Liver (tissue), 3 donors: ENCODE data around the gene SCG3.

Experiments
- ATF3 ChIP-seq: IDR thresholded peaks from 2 replicates; pipeline ENCODE4 v1.6.1; 2016; ENCODE audit warnings: antibody characterized with exemption
- FOXA1 ChIP-seq: IDR thresholded peaks from 2 replicates; pipeline ENCODE4 v1.6.1; 2016; ENCODE audit warnings: antibody characterized with exemption
- FOXA2 ChIP-seq: IDR thresholded peaks from 2 replicates; pipeline ENCODE4 v1.6.1; 2016; ENCODE audit warnings: antibody characterized with exemption
- GABPA ChIP-seq, 2 donors: IDR thresholded peaks in 1 of 2; conservative IDR thresholded peaks in 1 of 2; 2 replicates each; pipeline ENCODE4 v1.6.1; 2016; ENCODE audit warnings: antibody characterized with exemption in 2 of 2, mild to moderate bottlenecking in 1 of 2, moderate library complexity in 1 of 2
- JUND ChIP-seq, 2 donors: IDR thresholded peaks; 2 replicates each; pipeline ENCODE4 v1.6.1; 2016; ENCODE audit warnings: antibody characterized with exemption in 2 of 2
- RAD21 ChIP-seq, 2 donors: IDR thresholded peaks; 2 replicates each; pipeline ENCODE4 v1.6.1; 2016; ENCODE audit warnings: antibody characterized with exemption in 2 of 2, mild to moderate bottlenecking in 2 of 2
- REST ChIP-seq: IDR thresholded peaks from 2 replicates; pipeline ENCODE4 v1.6.1; 2016; ENCODE audit warnings: antibody characterized with exemption, mild to moderate bottlenecking
- RXRA ChIP-seq, 2 donors: IDR thresholded peaks; 2 replicates each; pipeline ENCODE4 v1.6.1; 2017 to 2018; ENCODE audit warnings: antibody characterized with exemption in 2 of 2, mild to moderate bottlenecking in 1 of 2
- SP1 ChIP-seq: IDR thresholded peaks from 2 replicates; pipeline ENCODE4 v1.6.1; 2018; ENCODE audit warnings: antibody characterized with exemption, mild to moderate bottlenecking
- TAF1 ChIP-seq: conservative IDR thresholded peaks from 2 replicates; pipeline ENCODE4 v1.6.1; 2016; ENCODE audit warnings: antibody characterized with exemption, mild to moderate bottlenecking
- TF ChIP-seq, protein P1 (sequence below): fragments of 150-350 bp; IDR thresholded peaks from 2 replicates; pipeline ENCODE4 v1.5.1; 2017; ENCODE audit warnings: improper control_type of control experiment, low read depth, low read length; ENCODE audit not compliant: missing input control
- TF ChIP-seq, protein P2 (sequence below): IDR thresholded peaks from 2 replicates; pipeline ENCODE4 v1.6.1; 2016; ENCODE audit warnings: antibody characterized with exemption
- donor health status: healthy.
- donor health status: healthy.

DNA sequence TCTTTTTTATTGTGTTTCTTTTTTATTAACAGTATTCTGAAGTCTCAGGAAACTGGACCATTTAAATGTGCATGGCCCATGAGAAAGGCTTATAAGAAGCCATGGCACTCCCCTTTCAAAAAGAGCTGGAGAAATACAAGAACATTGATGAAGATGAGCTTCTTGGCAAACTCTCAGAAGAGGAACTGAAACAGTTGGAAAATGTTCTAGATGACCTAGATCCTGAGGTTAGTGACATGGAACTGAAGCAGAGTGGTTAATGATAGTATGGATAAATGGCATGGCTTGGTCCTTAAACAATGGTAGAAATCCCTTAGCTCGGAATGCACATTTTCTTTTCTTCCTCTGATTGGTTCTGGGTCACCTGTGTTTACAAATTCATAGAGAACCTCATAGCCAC lies 85.0 kb downstream of the SCG3 start:
- TF ChIP-seq, protein P1, sequence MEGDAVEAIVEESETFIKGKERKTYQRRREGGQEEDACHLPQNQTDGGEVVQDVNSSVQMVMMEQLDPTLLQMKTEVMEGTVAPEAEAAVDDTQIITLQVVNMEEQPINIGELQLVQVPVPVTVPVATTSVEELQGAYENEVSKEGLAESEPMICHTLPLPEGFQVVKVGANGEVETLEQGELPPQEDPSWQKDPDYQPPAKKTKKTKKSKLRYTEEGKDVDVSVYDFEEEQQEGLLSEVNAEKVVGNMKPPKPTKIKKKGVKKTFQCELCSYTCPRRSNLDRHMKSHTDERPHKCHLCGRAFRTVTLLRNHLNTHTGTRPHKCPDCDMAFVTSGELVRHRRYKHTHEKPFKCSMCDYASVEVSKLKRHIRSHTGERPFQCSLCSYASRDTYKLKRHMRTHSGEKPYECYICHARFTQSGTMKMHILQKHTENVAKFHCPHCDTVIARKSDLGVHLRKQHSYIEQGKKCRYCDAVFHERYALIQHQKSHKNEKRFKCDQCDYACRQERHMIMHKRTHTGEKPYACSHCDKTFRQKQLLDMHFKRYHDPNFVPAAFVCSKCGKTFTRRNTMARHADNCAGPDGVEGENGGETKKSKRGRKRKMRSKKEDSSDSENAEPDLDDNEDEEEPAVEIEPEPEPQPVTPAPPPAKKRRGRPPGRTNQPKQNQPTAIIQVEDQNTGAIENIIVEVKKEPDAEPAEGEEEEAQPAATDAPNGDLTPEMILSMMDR = no peak
- no peak for TF ChIP-seq ATF3
- no peak for TF ChIP-seq RXRA (IDR thresholded peaks at IDR 0.05)
- TF ChIP-seq TAF1 = no peak
- no peak for TF ChIP-seq FOXA1
- no peak for TF ChIP-seq RAD21 (IDR thresholded peaks at IDR 0.05)
- no peak for TF ChIP-seq FOXA2
- no peak for TF ChIP-seq REST
- no peak for TF ChIP-seq JUND (IDR thresholded peaks at IDR 0.05)
- TF ChIP-seq SP1 = no peak
- TF ChIP-seq, protein P2, sequence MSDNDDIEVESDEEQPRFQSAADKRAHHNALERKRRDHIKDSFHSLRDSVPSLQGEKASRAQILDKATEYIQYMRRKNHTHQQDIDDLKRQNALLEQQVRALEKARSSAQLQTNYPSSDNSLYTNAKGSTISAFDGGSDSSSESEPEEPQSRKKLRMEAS = no peak
- no peak for TF ChIP-seq GABPA (IDR thresholded peaks at IDR 0.05 in 1 of 2, conservative IDR thresholded peaks at IDR 0.05 in 1 of 2)
